ENCODE measurements around the gene HOTAIR.

The HOTAIR gene

DNA sequence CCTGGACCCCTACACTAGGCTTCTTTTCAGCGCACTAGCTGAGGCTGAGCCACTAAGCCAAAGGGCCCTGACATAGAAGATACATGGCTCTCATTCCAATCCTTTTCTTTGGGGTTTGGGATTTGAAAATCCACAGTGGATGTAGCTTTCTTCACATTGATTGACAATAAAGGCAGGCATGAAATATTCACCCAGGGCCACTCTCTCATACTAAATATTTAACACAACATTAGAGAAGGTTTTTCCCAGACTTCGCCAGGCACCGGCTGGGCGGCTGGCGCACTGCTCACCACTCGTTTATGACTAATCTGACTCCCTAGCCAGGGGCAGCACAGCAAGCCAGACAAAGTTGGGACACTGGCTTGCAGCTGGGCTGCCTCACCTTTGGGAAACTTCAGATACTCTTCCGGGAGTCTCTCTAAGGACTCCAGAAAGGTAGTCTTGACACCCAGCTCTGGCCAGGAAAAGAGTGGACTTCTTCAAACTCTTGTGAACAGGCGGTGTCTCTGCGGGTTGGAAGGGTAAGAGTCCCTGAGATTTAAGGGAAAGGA is 2.5 kb downstream of the HOTAIR start:
- DNase-seq: no peak

DNA sequence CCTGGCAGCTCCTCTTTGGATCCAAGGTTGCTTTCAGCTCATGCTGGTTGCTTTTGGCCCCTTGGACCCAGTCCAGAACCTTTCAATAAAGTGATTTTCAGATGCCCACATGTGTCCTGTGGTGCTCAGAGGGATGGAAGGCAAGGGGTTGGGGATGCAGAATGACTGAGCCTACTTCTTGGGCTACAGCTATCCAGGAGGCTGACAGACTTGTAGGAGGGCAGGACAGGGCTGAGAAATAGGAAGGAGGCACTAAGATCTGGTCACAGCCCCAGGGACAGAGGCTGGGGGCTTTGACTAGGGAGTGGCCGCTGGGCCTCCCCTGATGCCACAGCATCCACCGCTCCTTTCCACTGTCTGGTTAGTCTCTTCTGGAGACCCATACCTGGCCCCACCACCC is 3.1 kb downstream of the HOTAIR start:
- no peak for DNase-seq

DNA sequence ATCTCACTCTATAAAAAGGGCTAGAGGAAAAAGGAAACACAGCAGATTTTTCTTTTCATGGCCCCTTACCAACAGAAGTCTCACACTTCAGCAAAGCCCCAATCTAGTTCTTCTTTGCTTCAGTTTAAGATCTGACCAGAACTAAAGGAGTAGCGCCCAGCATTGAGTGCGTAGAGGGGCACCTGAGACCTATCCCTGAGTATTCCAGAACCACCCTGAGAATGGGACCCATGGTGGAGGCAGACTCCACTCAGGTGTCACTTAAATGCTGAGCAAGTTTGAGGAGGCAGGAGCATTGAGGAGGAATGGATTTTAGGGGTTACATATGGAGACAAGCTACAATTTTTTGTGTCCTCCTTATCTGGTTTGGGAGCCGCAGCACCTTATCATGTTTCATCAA is 3.6 kb downstream of the HOTAIR start:
- DNase-seq: no peak

DNA sequence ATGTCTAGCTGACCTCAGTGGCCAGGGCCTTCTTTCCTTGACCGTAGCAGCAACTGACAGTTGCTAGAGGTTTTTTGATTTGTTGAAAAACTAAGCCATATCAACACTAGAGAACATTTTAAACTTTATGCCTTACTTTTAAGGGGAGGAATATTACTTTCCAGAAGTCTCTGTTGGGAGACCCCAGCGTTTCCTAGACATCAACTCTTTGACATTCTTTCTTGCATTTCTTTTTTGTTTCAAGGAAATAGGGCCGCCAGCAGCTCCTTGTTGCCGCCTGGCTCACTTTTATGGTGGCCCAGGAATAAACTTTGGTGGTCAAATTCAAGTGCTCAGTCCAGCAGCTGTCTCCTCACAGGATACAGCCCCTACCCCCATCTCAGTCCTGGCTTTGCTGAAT is 4.3 kb downstream of the HOTAIR start:
- no peak for DNase-seq

DNA sequence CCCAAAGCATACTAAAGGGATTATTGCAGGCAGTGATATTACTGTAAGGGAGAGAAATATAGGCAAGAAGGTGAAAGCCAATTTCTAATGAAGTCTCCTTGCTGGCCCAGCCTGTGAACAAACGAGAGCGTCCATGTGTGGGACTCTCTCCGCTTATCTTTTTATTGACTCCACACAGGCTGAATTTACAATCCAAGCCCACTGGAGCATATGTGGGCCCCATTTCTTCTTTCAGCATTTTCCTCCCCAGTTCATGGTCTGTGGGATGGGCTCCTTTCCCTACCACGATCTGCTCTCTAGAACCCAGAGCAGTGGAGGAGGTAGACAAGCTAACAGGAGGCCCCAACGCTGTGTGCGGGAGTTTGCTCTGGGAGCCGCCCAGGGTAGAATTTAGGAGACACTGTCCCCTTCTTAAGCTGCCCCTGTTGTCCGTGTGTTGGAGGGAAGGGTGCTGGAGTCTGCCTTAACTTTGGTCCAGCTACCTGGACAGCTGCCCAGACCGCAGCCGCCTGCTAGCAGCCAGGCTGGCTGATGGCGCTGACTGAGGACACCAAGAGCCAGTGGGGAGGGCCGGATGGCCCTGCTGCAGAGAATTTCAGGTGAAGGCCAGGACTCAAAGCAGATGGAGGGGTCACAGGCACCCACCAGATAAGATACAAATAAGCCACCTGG is 5.0 kb downstream of the HOTAIR start:
- DNase-seq: no peak

DNA sequence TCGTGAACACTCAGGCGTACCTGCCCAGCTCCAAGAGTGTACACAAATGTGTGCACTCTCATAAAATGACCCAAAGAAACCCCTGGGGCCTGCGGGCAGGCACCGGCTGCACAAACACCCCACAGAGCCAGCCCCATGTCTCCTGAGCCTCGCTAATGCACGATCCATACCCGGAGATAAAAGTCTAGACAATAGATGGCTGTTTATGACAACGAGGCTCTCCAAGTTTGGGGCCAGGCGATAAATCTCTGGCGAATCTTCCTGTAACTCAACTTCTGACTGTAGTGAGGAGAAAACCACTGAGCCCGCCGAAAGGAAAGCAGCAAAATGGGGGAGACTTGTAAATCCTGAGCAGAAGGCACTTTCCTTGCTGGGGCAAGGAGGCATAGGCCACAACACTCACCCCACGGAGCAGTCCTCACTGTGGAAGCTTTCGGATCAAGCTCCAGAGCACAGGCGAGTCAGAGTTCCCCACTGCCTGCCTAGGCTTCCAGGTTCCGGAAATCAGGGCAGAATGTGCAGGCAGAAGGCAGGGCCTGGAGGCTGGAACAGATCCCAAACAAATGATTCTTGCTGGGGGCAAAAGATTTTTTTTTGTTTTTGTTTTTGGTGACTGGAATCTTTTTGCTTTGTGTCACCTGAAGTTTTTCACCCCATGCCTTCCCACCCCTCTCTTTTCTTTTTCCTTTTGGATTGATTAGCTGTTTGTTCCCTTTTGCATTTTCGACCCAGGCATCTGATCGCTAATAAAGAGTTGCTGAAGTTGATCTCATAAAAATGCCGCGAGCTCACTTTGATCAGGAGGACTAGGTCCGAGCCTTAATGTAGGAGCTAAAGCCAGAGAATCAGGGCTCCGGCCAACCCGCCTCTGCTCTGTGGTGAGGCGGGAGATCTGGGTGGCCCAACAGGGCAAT is 6.3 kb downstream of the HOTAIR start:
- no peak for DNase-seq

DNA sequence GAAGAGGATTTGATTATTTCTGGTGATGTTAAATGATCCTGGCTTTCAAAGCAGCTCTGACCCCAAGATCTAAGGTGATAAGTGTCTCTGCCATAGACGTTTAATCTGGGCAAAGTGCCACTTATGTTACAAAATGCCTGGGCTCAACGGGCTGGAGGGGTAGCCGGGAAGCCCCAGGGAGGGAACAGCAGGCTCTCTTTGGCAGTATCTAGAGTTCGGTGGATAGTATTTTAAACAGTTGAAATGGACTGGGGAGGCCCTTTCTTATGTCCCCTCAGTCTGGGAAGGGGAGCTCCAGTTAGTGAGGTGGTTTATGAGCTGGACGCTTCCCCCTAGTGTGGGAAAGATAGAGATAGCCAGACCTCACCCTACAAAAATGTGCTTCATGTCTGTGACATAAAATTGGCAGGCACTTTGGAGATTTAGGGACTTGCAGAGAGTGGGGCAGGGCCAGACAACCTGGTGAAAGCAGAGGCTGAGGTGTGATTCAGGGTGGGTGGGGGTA is 7.3 kb downstream of the HOTAIR start:
- no peak for DNase-seq

DNA sequence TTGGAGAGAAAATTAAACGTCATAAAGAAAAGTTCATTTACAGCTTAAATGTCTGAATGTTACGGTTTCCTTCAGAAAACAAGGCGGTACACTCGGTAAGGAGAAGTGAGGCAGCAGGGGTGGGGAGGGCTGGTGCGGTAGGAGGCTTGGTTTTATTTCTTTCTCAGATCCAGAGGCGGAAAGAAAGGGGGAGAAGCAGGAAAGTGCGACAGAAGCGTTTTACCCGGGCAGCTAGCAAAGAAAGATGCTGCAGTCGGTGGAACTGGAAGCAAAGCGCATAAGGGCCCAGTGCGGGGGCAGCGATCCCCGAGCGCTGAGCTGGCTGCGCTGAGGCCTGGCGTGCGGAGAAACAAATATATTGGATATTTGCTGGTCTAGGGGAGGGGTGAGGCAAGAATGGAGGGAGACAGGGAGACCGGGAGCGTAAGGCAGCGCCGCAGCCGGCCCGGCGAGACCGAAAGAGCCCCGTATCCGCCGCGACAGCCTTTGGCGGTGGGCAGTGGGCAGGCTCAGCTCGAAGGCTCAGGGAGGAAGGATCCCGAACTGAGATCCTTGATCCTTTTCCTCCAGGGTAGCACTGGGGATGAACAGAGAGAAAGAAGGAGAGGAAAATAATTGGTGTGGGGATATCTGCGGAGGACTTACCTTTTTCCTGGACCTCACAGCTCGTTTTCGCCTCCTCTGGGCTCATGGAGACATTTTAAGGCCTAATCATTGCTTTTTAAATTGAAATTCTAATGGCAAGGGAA is 8.2 kb downstream of the HOTAIR start:
- no peak for DNase-seq

DNA sequence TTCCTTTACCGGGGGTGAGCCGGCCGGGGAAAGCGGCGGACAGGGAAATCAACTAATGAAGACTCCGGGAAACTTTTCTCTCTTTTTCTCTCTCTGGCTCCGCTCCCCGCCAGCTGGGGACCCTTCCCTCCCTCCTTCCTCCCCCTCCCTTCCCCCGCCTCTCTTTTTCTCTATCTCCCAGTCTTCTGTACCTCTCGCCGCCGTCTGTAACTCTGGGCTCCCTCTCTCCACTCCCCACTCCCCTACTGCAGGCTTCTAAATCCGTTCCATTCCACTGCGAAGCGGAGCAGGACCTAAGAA is 8.7 kb downstream of the HOTAIR start:
- DNase-seq: no peak

DNA sequence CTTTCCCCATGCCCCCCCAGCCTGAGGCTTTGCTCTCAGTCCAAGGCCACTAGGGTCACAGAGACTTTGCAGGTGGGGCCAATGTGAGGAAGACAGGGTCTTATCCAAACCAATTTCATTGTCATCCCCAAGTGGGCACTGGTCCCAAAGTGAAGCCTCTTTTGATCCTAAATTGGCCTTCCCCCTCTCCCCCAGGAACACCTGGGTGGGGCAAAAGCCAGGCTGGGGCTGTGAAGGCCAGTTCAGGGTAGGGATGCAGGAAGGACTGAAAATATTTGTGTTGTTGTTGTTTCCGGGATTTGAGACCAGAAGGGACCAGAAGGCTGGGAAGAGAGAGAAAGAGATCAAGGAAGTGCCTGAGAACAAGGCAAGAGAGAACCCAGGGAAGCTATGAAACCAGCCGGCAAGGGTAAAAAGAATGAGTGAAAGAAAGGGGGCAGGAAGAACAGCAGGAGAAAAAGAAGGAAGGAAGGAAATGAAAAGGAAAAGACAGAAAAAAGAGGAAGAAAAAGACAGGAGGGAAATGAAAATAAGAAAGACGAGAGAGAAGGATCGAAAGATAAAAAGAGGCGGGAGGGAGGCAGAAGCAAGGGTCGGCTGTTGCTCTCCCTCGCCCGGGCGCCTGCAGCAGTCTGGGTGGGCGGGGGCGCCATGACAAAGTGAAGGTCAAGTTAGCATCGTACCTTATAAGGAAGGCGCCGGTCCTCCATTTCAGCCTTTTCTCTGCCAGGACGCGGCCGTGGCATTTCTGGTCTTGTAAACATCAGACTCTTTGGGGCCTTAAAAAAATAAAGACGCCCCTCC is 9.3 kb downstream of the HOTAIR start:
- no peak for DNase-seq

DNA sequence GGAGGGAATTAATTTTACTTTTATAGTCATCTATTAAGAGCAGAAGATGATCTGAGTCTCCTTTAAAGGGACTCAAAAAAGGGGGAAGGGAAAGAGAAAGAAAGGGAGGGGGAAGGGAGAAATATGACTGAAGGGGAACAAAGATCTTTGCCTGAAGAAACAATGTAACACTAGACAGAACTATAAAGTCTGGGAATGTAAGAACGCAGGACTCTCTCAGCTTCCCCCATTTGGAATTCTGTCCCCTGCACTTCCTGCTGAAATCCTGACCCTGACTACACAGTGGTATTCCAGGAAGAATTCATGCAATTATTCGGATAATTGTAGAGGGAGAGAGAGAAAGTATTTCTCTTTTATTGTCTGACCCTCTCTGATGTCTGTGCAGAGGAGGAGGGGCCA is 10.4 kb downstream of the HOTAIR start:
- DNase-seq: no peak

DNA sequence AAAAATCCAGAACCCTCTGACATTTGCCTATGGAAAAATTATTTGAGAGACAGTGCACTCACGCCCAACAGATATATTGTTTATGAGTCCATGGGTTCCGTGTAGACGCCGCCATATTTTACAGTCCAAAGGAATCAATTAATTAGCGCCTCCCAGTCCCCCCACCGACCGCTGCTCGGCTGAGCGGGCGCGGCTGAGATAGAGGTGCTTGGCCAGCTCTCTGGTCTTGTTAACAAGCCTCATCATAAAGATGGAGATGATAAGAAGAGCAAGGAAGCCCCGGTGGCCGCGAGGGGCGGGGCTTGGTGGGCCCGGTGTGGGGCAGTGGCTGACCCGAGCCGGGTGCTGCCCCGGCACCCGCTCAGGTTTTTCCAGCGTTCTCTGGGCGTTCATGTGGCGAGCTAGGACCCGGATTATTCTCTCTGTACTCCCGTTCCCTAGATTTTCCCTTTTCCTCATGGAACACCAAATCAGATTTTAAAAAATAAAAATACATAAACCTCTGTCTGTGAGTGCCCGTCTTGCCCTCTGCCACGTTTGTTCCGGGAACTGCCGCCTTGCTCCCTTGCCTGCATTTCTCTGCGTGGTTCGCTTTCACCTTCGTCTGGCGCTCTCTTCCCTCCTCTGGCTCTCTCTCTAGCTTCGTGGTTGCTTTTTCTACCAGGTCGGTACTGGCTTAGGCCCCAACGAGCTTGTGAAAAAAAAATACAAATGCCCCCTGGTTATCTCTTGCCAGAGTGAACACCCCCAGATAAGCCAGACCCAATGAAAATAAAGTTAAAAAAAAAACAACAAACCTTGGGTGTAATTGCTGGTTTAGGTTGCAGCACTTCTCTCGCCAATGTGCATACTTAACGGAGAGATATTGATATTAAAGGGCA is 11.1 kb downstream of the HOTAIR start:
- DNase-seq: no peak

DNA sequence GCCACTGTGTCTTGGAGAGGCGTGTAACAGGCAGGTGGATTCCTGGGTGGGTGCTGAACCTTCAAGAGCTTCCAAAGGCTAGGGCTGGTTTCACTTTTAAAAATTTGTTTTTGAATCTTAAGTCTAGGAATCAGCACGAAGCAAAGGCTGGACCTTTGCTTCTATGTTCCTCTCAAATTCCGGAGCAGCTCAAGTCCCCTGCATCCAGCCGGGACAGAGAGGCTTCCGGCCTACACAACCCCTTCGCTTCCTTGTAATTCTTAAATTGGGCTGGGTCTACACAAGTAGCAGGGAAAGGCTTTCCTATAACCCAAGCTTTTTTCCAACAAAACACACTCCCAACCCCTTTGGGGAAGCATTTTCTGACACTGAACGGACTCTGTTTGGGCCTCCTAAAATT is 11.7 kb downstream of the HOTAIR start:
- no peak for DNase-seq

DNA sequence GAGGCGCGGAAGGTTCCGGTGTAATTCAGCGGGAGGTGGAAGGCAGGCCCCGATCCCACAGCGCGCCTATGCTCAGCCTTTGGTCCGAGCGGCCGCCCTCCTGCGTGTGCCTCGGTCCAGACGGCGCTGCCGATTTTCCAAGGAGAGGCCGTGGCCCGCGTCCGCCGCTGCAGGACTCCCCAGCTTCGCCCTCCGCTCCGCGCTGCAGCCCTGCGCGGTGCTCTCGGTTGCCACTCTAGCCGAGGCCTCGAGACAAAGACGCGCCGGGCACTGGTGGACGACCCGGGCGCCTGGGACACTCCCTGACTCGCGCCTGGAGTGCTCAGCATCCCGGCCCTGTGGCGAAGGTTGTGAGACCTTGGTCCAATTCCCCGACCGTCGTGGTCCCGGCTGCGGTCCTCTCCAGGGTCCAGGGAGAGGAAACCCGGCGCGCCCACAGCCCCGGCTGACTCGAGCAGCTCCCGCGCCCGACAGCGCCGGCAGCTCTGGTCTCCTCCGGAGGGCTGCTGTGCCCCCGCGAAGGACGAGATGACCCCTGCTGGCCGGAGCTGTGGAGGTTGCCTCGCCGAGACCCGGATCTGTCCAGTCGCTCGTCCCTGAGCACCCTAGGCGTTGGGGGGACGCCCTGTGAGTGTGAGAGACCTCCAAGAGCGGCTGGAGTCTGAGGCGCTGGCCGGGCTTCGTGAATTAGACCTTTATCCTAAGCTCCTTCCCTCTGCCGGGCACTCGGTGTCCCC is 13.6 kb downstream of the HOTAIR start:
- no peak for DNase-seq

DNA sequence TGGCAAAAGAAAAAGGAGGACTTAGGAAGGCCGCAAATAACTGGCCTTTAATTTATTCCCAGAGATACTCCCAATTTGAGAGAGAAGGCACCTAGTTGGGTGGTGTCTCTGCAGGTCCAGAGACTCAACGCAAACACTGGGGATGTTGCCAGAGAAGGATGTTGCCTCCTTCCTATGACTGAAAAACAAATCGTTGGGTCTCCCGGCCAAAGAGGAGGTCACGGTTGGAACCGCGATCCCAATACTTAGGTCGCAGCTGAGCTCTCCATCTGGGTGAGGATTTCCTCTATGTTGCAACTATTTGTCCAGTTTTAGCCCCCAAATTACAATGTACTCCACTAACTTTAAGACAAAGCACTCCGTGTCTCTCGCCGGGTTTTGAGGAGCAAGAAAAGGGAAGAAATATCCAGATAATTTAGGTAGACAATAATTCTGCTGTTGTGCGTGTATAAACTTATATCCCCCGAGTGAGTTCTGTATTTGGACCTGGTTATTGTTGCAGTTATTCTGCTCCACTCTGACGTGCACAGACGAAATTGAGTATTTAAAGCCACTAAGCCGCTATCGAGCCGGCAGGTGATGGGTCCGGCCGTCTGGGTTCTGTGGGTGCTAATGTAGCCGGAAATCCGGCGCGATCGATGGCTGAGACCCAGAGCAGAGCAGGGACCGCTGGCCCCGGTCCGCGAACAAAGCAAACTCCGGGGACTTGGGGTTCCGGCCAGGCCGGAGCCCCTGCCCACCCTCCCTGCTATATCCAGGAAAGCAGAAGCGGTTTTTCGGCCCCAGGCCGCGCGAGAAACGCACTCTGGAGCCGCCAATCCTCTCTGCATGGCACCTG is 14.3 kb downstream of the HOTAIR start:
- DNase-seq: no peak

DNA sequence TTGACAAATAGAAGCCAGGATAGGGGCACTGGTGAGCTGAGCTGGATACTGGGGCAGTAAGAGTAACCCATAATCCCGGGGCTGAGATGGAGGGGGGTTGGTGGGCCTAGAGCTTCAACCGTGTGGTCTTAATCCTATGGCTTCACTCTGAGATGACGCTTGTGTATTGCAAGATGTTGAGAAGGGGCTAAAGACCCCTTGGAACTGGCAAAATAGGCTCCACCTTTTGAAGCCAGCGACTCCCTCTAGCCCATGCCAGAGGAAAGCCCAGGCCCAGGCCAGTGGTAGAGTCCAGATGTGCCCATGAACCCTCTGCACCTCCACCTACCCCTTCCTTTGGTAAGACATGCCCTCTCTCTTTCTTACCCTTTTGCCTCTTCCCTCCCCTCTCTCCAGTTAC is 15.4 kb downstream of the HOTAIR start:
- no peak for DNase-seq

DNA sequence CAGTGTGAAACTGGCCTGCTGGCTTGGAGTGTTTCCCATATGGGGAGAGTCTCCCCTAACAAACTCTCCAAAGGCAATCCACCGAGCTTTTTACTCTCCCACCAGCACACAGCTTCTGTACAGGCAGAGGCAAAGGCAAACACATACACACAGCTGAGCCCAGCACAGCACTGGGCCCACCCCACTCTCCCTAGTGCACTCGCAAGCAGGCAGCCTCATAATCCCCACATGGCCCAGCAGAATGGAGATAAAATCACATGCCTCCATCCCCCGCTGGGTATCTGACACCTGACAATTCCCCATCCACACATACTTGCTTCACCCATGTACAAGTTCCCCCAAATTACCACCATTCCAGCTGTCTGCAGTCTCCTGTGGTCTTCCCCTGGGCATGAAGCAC is 16.6 kb downstream of the HOTAIR start:
- DNase-seq: no peak

DNA sequence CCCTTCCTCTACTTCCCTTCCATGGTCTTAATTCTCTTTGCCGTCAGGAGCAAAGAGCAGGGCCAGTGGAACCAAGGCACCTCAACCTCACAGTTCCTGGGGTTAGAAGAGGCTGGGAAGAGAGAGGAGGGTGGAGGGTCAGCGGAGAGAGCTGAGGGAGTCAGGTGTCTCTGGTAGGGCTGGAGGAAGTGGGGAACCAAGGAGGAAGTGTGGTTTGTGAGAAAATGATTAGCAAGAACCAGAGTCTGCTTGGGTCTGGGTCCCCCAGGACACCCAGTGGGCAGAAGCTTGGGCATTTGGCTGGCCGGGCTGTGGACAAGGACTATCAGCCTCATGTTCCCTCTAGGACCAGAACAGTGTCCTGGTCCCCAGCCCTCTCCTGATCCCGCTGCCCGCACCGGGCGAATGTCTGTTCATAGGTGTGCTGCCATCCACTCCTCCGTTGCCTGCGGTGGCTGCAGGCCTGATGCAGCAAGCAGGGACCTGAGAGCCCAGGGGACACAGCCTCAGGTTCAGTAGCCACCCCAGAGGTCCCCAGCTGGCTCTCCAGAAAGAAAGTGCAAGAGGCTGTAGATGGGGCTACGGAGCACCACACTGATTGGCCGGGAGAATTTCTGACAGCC is 17.7 kb downstream of the HOTAIR start:
- no peak for DNase-seq

DNA sequence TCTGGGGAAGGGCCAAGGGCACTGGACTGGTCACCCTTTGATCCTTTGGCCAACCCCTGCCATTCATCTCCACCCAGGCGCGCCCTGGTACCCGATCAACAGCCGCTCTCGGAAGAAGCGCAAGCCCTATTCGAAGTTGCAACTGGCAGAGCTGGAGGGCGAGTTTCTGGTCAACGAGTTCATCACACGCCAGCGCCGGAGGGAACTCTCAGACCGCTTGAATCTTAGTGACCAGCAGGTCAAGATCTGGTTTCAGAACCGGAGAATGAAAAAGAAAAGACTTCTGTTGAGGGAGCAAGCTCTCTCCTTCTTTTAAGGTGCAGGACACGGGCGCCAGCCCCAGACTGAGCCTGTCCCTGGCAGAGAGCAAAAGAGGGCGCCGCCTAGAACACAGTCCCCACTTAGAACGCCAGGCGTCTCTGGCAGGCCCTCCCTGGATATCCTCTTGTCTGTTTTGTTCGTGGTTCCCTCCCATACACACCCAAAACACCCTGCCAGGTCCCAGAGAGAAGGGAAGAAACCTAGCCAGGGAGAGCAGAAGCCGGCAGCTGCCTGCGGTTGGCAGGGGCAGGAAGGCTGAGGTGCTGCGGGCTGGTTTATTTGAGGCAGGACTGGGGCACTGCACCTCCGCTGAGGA is 18.4 kb downstream of the HOTAIR start:
- DNase-seq: peak; percentile 11

Measured in GDM1 (cell line).